C4-2B (cell line): ENCODE measurements around the gene FBL.

Experiments used
- ZFX ChIP-seq: fragments of 450-650 bp; IDR thresholded peaks from 2 replicates; pipeline ENCODE4 v1.6.1; 2017
- TF ChIP-seq, protein P1 (sequence below): fragments of 450-650 bp; conservative IDR thresholded peaks from 2 replicates; pipeline ENCODE4 v1.5.1; 2017; ENCODE audit warnings: mild to moderate bottlenecking

DNA sequence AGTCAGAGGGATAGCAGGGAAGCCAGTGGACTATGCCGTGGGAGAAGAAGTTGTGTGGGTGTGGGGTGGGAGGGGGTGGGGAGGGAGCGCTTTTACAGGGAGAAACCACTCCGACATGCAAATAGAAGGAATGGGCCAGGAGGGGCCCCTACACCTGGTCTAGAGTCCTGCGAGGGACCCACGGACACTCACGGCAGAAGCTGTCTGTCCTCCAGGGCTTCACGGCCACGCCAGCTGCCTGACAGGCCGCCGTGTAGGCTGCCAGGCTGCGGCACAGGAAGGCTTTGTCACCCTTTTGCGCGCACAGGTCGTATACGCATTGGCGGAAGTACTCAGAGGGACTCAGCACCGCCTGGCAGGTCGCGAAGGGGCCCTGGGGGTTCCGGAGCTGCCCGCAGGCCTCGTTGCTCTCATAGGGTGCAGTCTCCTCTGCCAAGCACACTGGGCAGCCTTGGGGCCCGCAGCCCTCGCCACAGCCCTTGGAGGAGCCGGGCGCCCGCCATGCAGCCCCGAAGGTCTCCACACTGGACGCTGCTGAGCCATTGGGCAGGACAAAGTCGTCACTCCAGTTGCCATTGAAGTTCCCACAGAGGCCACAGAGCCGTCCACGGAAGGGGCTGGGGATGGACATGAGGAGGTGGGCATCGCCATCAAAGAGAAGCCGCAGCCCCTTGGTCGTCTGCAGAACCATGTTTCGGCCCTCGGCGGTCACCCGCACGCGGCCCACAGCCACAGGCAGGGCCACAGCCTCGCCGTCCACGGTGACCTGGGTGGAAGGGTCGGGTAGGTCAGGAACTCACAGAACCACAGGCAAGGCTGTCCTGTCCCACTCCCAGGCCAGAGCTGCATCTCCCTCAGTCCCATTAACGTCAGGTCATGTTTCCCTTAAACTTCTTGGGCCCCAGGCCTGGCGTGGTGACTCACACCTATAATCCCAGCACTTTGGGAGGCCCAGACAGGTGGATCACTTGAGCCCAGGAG lies 26.0 kb upstream of the FBL start:
- TF ChIP-seq, protein P1, sequence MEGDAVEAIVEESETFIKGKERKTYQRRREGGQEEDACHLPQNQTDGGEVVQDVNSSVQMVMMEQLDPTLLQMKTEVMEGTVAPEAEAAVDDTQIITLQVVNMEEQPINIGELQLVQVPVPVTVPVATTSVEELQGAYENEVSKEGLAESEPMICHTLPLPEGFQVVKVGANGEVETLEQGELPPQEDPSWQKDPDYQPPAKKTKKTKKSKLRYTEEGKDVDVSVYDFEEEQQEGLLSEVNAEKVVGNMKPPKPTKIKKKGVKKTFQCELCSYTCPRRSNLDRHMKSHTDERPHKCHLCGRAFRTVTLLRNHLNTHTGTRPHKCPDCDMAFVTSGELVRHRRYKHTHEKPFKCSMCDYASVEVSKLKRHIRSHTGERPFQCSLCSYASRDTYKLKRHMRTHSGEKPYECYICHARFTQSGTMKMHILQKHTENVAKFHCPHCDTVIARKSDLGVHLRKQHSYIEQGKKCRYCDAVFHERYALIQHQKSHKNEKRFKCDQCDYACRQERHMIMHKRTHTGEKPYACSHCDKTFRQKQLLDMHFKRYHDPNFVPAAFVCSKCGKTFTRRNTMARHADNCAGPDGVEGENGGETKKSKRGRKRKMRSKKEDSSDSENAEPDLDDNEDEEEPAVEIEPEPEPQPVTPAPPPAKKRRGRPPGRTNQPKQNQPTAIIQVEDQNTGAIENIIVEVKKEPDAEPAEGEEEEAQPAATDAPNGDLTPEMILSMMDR, result no peak
- TF ChIP-seq ZFX, result no peak
